HG03159 (cell line): ENCODE results near the gene DNAI4.
A peak's percentile ranks its signal among the peaks of the same experiment; 100 is the strongest.
"Not testable (repeated sequence)": the region's sequence is repeated elsewhere in the genome, so short reads cannot be mapped to it uniquely, and the experiment has no call there.

Source experiments
- ATAC-seq: cut with Tn5 transposase; IDR thresholded peaks from one replicate; pipeline ENCODE4 v1.9.1; 2021; ENCODE audit warnings: mild to moderate bottlenecking, moderate library complexity; ENCODE audit not compliant: unreplicated experiment

Gene DNAI4

GRCh38 chr1:66929999-66930822, 5.6 kb upstream of the DNAI4 start:
- peak; percentile 68 for ATAC-seq

DNA sequence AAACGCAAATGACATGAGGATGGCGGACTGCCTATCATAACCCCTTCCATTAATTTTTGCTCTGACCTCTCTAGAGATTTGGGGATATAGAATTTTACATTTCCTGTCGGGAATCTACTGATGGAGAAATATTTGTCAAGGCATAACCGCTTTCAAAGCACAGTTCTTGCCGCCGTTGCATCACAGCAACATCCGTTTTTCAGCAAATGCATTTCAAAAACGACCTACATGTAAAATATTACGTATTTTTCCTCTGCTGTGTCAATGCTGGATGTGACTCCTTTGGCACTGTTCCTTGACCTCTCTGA, 5.0 kb upstream of the DNAI4 start:
- ATAC-seq = no peak

- ATAC-seq = no peak
These were observed 4.6 kb upstream of the DNAI4 start for GRCh38 chr1:66929146-66929688.

DNA sequence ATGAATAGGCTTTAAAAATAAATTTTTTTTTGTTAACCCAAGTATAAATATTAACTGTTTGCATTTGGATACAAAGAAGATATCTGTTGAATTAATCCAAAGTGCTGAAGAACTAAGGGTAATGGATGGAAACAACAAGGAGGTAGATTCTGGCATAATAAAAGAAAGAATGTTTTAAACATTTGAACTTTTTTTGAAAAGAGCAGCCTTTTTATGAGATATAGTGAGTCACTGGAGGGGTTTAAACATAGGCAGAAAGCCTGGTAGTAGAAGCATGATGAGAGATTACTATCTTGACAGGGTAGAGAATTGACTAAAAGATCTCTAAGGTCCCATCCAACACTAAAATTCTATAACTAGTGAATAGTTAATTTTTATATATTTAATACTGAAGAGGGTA, 2.9 kb upstream of the DNAI4 start:
- no peak for ATAC-seq

DNA sequence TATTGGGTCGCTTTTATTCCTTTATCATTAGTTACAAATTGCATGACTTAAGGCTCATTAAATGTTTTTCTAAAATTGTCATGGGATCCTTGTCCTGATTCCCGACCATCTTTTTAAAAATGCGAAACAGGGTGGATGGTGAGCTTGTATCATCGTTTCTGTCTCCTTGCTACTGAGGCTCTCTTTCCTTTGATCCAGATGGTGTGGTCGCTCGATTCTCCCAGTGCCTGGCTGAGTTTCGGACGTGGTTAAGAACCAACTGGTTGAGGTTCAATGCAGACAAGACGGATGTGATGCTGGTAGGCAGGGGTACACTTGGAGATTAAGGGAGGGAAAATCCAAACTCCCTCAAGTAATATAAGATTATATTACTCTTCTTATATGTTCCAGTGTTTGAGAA, 1.3 kb upstream of the DNAI4 start:
- ATAC-seq = no peak

DNA sequence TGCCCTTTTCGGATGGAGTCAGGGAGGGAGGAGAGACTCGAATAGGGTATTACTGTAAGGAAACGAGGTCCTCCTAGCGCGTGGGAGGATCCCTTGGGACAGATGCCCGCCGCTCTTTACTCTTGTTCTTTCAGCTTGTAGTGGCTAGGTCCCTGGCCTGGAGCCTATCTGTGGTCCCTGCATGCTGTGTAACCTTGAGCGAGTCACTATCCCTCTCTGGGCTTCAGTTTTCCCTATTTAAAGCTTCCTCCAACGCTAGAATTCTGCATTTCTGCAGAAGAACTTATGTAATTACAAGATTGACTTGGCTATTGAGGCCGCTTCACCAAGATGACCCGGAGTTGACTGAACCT, 878 bp upstream of the DNAI4 start:
- ATAC-seq = peak; percentile 0

GRCh38 chr1:66920543-66920942, 4.1 kb downstream of the DNAI4 start:
- no peak for ATAC-seq

DNA sequence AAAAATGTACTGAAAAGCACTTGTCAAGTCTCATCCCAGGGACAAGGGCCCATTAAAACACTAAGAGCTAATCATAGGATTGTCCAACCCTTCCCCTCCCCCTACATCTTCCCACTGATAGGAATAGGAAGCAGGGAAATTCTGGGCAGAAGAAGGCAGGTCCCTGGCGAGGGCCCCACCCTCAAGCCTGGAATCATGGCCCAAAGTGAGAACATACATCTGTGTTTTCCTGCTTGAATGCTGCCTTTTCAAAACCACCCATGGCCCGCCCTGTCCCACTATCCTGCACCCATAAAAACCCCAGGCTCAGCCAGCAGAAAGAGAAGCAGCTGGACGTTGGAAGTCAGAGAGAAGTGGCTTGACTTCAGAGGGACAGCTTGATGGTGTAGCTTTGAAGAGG, 4.8 kb downstream of the DNAI4 start:
- no peak for ATAC-seq

GRCh38 chr1:66919063-66919462, 5.6 kb downstream of the DNAI4 start:
- no peak for ATAC-seq

GRCh38 chr1:66917476-66917875, 7.2 kb downstream of the DNAI4 start:
- ATAC-seq = no peak

- ATAC-seq = no peak
These were observed 8.3 kb downstream of the DNAI4 start for GRCh38 chr1:66916320-66916719.

DNA sequence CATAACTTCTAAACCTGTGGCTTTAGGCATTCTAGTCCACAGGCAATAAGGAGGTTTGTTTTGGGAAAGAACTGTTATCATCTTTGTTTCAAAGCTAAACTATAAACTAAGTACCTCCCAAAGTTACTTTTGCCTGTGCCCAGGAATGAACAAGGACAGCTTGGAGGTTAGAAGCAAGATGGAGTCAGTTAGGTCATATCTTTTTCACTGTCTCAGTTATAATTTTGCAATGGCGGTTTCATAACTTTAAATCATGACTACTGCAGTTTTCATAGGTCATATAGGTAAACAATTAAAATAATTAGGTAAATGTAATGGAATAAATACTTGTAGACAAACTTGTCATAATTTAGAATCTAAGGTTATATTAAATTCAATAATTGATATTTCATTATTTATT, 9.5 kb downstream of the DNAI4 start:
- ATAC-seq = not testable (repeated sequence)

GRCh38 chr1:66893712-66894111, 30.9 kb downstream of the DNAI4 start:
- ATAC-seq = no peak

DNA sequence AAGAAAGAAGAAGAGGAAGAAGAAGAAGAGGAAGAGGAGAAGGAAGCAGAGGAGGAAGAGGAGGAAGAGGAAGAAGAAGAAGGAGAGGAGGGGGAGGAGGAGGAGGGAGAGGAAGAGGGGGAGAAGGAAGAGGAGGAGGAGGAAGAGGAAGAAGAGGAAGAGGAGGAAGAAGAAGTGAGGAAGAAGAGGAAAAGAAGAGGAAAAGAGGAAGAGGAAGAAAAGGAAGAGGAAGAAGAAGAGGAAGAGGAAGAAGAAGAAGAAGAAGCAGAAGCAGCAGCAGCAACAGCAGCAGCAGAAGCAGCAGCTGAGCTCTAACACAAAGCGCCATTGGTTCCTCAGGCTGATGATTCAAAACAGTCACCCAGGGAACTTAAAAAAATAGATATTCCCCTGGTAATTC, 34.0 kb downstream of the DNAI4 start:
- ATAC-seq = no peak

DNA sequence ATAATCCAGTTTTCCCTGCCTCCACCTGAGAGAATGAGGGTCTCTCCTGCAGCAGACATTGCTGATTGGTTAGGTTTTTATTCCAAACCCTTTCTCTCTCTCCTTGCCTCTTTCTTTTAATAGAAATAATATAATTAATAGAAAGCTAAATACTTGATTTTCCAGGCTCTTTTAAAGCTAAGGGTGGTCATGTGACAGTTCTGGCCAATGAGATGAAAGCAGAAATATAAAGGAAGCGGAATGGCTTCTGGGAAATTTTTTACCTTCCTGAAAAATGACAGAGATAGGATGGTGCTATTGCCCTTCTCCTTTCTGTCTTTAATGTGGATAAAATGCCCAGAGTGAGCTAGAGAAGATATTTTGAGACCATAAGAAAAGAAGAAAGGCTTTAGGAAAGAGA, 35.6 kb downstream of the DNAI4 start:
- ATAC-seq = no peak

- no peak for ATAC-seq
These were observed 48.0 kb downstream of the DNAI4 start for GRCh38 chr1:66876664-66877063.

- no peak for ATAC-seq
These were observed 51.5 kb downstream of the DNAI4 start for GRCh38 chr1:66873111-66873510.

- ATAC-seq = not testable (repeated sequence)
These were observed 52.6 kb downstream of the DNAI4 start for GRCh38 chr1:66872024-66872423.

DNA sequence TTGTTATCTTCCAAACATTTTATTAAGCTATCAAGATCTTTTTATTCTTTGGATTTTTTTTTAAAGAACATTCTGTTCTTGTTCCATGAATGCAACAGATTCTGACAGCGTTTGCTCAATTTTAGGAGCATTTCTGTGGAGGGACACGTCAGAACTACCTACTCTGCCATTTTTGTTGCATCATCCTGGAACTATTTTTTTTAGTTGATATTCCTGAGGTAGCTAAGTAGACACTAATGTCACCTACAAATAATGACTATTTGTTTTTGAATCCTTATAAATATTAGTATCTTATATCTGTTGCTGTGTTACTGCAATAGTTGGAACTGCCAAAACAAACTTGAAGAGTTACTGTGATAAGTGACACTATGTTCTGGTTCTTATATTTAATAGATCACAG, 57.2 kb downstream of the DNAI4 start:
- no peak for ATAC-seq

DNA sequence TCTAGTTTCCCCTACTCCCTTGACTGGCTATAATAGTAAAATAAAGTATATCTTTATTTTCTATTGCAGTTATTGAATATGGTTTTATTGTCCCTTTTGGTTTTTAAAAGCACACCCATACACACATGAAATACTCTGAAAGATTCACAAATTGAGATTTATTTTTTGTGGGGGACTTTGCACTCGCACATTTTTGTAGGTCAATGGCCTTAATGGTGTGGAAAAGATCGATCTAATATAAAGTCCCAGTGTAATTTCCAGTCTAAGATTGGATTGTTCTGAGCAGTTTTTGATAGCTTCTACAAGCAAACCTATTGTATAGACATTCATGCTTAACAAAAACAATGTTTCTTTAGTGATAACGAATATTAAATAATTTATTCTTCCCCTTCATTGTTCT, 64.1 kb downstream of the DNAI4 start:
- no peak for ATAC-seq

GRCh38 chr1:66853379-66853778, 71.3 kb downstream of the DNAI4 start:
- ATAC-seq = no peak

- ATAC-seq = peak; percentile 75
These were observed 71.8 kb downstream of the DNAI4 start for GRCh38 chr1:66852870-66853269.

DNA sequence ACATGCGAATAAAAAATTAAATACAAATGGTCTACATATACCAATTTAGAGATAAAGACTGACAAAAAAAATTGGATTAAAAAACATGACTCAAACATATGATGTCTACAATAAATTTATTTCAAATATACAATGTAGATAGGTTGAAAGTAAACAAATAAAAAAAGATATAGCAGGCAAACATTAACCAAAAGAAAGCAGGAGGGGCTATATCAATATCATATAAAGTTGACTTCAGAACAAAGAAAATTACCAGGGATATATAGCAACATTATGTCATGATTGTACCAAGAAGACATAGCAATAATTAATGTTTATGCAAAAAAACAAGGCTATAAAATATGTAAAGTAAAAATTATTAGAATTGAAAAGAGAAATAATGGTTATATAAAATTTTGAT, 73.7 kb downstream of the DNAI4 start:
- no peak for ATAC-seq
